Tibial nerve (tissue), 4 donors: ENCODE measurements around the gene TNP1. TPM values are rescaled to one million over a fixed set of nuclear protein-coding genes. Genes with fewer than 3 reads are reported as not detected.

Experiments
- DNase-seq, 2 donors: peaks; one replicate each; pipeline ENCODE4 v3.0.0-alpha.2; 2019; ENCODE audit warnings: low spot score in 2 of 2
- H3K27ac ChIP-seq, 4 donors: fragments of 200-600 bp; sonication (generic) in 3 of 4; one replicate each; pipeline ENCODE4 v1.5.1; 2017 to 2019; ENCODE audit warnings: mild to moderate bottlenecking in 1 of 4
- H3K27me3 ChIP-seq, 2 donors: fragments of 200-600 bp; sonication (generic) in 1 of 2; one replicate each; pipeline versions ENCODE4 v1.5.1 to v1.6.0; 2017 to 2019
- H3K36me3 ChIP-seq, 3 donors: fragments of 200-600 bp; sonication (generic); one replicate each; pipeline ENCODE4 v1.5.1; 2018 to 2019
- H3K4me1 ChIP-seq, 4 donors: fragments of 200-600 bp; sonication (generic) in 3 of 4; one replicate each; pipeline ENCODE4 v1.5.1; 2017 to 2019
- H3K4me3 ChIP-seq, 4 donors: fragments of 200-600 bp; sonication (generic) in 3 of 4; one replicate each; pipeline ENCODE4 v1.5.1; 2017 to 2019; ENCODE audit warnings: mild to moderate bottlenecking in 1 of 4, moderate library complexity in 1 of 4
- H3K9me3 ChIP-seq, 4 donors: fragments of 200-600 bp; sonication (generic) in 3 of 4; one replicate each; pipeline ENCODE4 v1.5.1; 2017 to 2019
- EP300 ChIP-seq, 2 donors: sonication (generic); formaldehyde crosslinking; IDR thresholded peaks; one replicate each; pipeline ENCODE4 v1.6.1; 2017; ENCODE audit warnings: antibody characterized with exemption in 2 of 2, mild to moderate bottlenecking in 1 of 2
- POLR2A ChIP-seq, 2 donors: fragments of 450-650 bp; IDR thresholded peaks; one replicate each; pipeline ENCODE4 v1.6.1; 2017; ENCODE audit warnings: antibody characterized with exemption in 2 of 2, mild to moderate bottlenecking in 2 of 2, moderate library complexity in 2 of 2
- WGBS, 2 donors: methylation state at CpG; one replicate each; pipeline ENCODE4 v1.1.5; 2018; 5-methylcytosine and 5-hydroxymethylcytosine counted together
- total RNA-seq, 4 donors: library from RNA; depleted of rRNA; stranded (reverse); fragments of >200 nt; gene quantifications; one replicate each; pipeline ENCODE4 v1.1.0, GENCODE V29; 2016
- TF ChIP-seq, protein P1 (sequence below), 5 experiments: fragments of 200-600 bp in 3 of 5; fragments of 450-650 bp in 2 of 5; sonication (generic) in 3 of 5; IDR thresholded peaks; one replicate each; pipeline ENCODE4 v1.5.1; 2016 to 2019; ENCODE audit warnings: antibody characterized with exemption in 5 of 5, mild to moderate bottlenecking in 3 of 5, moderate library complexity in 2 of 5

TNP1 gene
- total RNA-seq, 4 donors from 2014 or later = not detected

GRCh38 chr2:216870508-216871332, 10.9 kb upstream of the TNP1 start:
- WGBS, 2 donors = 94 to 98% methylated on average over 3 of the region's 3 CpGs
- no peaks in the 10 kb centered on the region for H3K4me1 ChIP-seq
- H3K4me3 ChIP-seq = no peak overlapping the region
- no peak overlapping the region for H3K27ac ChIP-seq
- DNase-seq = no peak
- TF ChIP-seq POLR2A (IDR thresholded peaks at IDR 0.05) (no peak), EP300 (IDR thresholded peaks at IDR 0.05) (no peak)
- TF ChIP-seq, protein P1, sequence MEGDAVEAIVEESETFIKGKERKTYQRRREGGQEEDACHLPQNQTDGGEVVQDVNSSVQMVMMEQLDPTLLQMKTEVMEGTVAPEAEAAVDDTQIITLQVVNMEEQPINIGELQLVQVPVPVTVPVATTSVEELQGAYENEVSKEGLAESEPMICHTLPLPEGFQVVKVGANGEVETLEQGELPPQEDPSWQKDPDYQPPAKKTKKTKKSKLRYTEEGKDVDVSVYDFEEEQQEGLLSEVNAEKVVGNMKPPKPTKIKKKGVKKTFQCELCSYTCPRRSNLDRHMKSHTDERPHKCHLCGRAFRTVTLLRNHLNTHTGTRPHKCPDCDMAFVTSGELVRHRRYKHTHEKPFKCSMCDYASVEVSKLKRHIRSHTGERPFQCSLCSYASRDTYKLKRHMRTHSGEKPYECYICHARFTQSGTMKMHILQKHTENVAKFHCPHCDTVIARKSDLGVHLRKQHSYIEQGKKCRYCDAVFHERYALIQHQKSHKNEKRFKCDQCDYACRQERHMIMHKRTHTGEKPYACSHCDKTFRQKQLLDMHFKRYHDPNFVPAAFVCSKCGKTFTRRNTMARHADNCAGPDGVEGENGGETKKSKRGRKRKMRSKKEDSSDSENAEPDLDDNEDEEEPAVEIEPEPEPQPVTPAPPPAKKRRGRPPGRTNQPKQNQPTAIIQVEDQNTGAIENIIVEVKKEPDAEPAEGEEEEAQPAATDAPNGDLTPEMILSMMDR (IDR thresholded peaks at IDR 0.05) = no peak
- no peaks in the 10 kb centered on the region for H3K9me3 ChIP-seq
- no peaks in the 10 kb centered on the region for H3K27me3 ChIP-seq
- no peaks in the 10 kb centered on the region for H3K36me3 ChIP-seq

- 77 to 82% methylated on average over 3 of the region's 3 CpGs for WGBS, 2 donors
- no peak overlapping the region for H3K4me3 ChIP-seq
- no peak overlapping the region for H3K27ac ChIP-seq
- no peak for DNase-seq
- H3K36me3 ChIP-seq = no peaks in the 10 kb centered on the region
- H3K4me1 ChIP-seq = no peaks in the 10 kb centered on the region
- TF ChIP-seq POLR2A (IDR thresholded peaks at IDR 0.05) (no peak), EP300 (IDR thresholded peaks at IDR 0.05) (no peak)
- TF ChIP-seq, protein P1 (IDR thresholded peaks at IDR 0.05) = no peak
- H3K9me3 ChIP-seq = no peaks in the 10 kb centered on the region
- H3K27me3 ChIP-seq = no peaks in the 10 kb centered on the region
Measured at GRCh38 chr2:216866515-216867095, 6.7 kb upstream of the TNP1 start.

DNA sequence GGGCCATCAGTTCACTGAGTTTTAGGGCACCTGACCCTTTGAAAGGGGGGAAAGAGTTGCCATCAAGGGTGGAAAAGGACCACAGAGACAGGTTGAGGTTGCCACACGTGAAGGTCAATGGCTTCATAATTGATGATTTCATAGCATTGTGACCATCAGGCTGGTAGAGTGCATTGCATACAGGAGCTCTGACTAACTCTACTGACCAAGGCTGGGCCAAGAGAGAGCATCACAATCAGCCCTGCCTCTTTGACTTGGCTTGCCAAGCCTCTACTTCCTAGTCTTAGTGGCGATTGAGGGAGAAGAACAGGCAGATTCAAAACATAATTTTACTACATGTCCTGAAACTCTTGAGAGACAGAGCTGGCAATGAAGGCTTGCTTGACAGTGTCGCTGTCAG, 5.8 kb upstream of the TNP1 start:
- DNase-seq = no peak
- WGBS, 2 donors = 90% methylated on average over 3 of the region's 3 CpGs
- Histone ChIP-seq H3K27ac (no peak overlapping the region), H3K27me3 (no peaks in the 10 kb centered on the region), H3K4me1 (no peaks in the 10 kb centered on the region), H3K4me3 (no peak overlapping the region), H3K36me3 (no peaks in the 10 kb centered on the region), H3K9me3 (no peaks in the 10 kb centered on the region)
- TF ChIP-seq EP300 (IDR thresholded peaks at IDR 0.05) = no peak
- TF ChIP-seq, protein P1 (IDR thresholded peaks at IDR 0.05) = no peak
- no peak for TF ChIP-seq POLR2A (IDR thresholded peaks at IDR 0.05)

DNA sequence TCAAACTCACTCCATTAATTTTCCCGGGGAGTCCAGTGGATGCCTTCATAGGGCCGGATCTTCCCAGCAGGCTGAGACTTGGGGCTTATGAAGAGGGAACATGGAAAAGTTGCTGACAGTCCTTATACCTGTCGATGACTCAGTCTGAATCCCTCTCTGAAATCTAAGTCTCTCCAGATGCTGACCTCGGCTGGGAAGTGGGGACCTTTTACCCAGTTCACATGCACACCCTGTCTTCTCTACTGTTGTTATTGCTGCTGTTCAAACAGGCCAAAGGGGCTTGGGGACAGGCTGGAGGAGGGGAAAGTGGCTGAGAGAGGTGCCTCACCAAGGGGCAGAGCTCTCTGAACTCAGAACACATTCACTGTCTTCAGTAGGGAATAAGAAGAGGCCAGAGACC, 4.1 kb upstream of the TNP1 start:
- no peak for DNase-seq
- 67 to 86% methylated on average over 4 of the region's 4 CpGs for WGBS, 2 donors
- TF ChIP-seq, protein P1 (IDR thresholded peaks at IDR 0.05) = no peak
- TF ChIP-seq EP300 (IDR thresholded peaks at IDR 0.05) (no peak), POLR2A (IDR thresholded peaks at IDR 0.05) (no peak)
- H3K27me3 ChIP-seq = no peaks in the 10 kb centered on the region
- no peak overlapping the region for H3K4me3 ChIP-seq
- H3K4me1 ChIP-seq = no peaks in the 10 kb centered on the region
- H3K36me3 ChIP-seq = no peaks in the 10 kb centered on the region
- no peaks in the 10 kb centered on the region for H3K9me3 ChIP-seq
- no peak overlapping the region for H3K27ac ChIP-seq
